OCI-LY3 (cell line): ENCODE measurements around the gene KRT222.

ENCODE experiments used
- H2AFZ ChIP-seq: fragments of 200-600, 300-600 bp; shearing (Covaris generic); 2 replicates; pipeline ENCODE4 v1.6.0; 2014; ENCODE audit warnings: antibody characterized with exemption, low read depth, low read length
- H3K27ac ChIP-seq: fragments of 200-600, 300-600 bp; sonication (generic); 2 replicates; pipeline ENCODE4 v1.5.1; 2014; ENCODE audit warnings: mild to moderate bottlenecking, low read length, moderate library complexity, mixed read lengths
- H3K27me3 ChIP-seq: fragments of 200-600, 300-600 bp; sonication (generic); 2 replicates; pipeline ENCODE4 v1.6.1; 2014; ENCODE audit warnings: low read depth, low read length, mixed read lengths
- H3K36me3 ChIP-seq: fragments of 200-600, 300-600 bp; sonication (generic); replicated peaks from 2 replicates; pipeline ENCODE3; 2014; ENCODE audit warnings: low read depth, low read length, mixed read lengths
- H3K4me1 ChIP-seq: fragments of 300-600, 200-600 bp; sonication (generic); 2 replicates; pipeline ENCODE4 v1.6.1; 2014; ENCODE audit warnings: low read length, mixed read lengths
- H3K4me2 ChIP-seq: fragments of 200-600, 300-600 bp; sonication (generic); 2 replicates; pipeline ENCODE4 v1.6.1; 2014; ENCODE audit warnings: low read length, mixed read lengths
- H3K4me3 ChIP-seq: fragments of 300-600, 200-600 bp; sonication (generic); 2 replicates; pipeline ENCODE4 v1.5.1; 2014; ENCODE audit warnings: antibody characterized with exemption, mild to moderate bottlenecking, low read length, moderate library complexity
- H3K79me2 ChIP-seq: fragments of 300-600, 200-600 bp; shearing (Covaris generic); 2 replicates; pipeline ENCODE4 v1.6.1; 2014; ENCODE audit warnings: mild to moderate bottlenecking, low read length, mixed read lengths
- H3K9ac ChIP-seq: fragments of 300-600, 200-600 bp; shearing (Covaris generic); 2 replicates; pipeline ENCODE4 v1.6.0; 2014; ENCODE audit warnings: mild to moderate bottlenecking, low read length, moderate library complexity
- H3K9me3 ChIP-seq: fragments of 200-600, 300-600 bp; shearing (Covaris generic); 2 replicates; pipeline ENCODE4 v1.6.1; 2014; ENCODE audit warnings: low read length, mixed read lengths; ENCODE audit not compliant: insufficient read depth
- H4K20me1 ChIP-seq: fragments of 200-600, 300-600 bp; sonication (generic); 2 replicates; pipeline ENCODE4 v1.6.1; 2016; ENCODE audit warnings: low read length, mixed read lengths; ENCODE audit not compliant: insufficient read depth
- EZH2phosphoT487 ChIP-seq: fragments of 200-600 bp; shearing (Covaris generic); IDR thresholded peaks from 2 replicates; pipeline ENCODE4 v1.6.1; 2018; ENCODE audit warnings: antibody characterized with exemption, mixed run types, low read depth
- TF ChIP-seq, protein P1 (sequence below): fragments of 200-600, 300-600 bp; sonication (generic); IDR thresholded peaks from 2 replicates; pipeline ENCODE4 v1.5.1; 2014; ENCODE audit warnings: antibody characterized with exemption, low read length, low read depth

The KRT222 gene

DNA sequence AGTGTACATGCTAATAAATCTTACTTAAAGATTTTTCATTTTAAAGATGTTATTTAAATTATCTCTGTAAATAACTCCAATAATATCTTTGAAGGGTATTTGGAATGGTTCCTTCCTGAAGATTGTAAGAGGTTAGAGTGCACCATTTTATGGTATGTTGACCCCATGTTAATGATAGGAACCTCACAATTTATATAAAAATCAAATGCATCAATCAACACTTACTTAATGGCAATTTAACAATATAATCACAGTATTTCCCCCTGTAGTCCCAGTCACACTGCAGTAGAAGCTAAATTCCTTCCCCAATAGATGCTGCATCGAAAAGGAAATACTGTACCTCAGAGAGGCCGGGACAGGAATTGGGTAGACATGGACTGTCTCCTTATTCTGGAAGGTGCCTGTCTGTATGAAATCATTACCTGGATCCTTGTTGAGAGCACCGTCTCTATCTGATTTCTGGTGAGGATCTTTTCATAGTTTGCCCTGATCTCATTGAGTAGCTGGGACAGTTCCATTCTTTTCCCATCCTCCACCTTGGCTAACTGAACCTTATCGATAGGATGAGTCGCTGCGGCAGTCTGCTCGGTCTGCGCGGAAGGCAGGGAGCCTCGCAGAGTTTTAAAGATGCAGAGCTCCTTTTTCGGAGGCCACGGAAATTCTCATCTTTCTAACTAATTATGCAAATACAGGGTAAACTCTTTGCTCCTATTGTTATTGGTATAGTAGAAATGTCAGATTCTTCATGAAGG lies at the start of gene KRT222:
KRT222 (minus strand) TSS at position 596 of the 752 bp plus-strand sequence; CDS start at position 518, 78 bp downstream.
- no peaks in the 10 kb centered on the region for H3K36me3 ChIP-seq
- peak within 1 kb of the TSS; percentile 64 for H3K4me3 ChIP-seq
- H3K9me3 ChIP-seq, result no peaks in the 10 kb centered on the region
- no peak within 1 kb of the TSS for H3K27ac ChIP-seq
- 0 out of 2 replicates have a peak within 1 kb of the TSS, but pooled peaks have one; percentile 44 for H2AFZ ChIP-seq
- peak within 1 kb of the TSS; percentile 59 for H3K4me2 ChIP-seq
- peaks cover 6% of the 10 kb centered on the region; the same call in 1 of the 2 replicates for H3K27me3 ChIP-seq
- H4K20me1 ChIP-seq, result no peaks in the 10 kb centered on the region
- H3K9ac ChIP-seq, result no peak within 1 kb of the TSS
- H3K4me1 ChIP-seq, result no peaks in the 10 kb centered on the region
- TF ChIP-seq EZH2phosphoT487, result no peak
- TF ChIP-seq, protein P1, sequence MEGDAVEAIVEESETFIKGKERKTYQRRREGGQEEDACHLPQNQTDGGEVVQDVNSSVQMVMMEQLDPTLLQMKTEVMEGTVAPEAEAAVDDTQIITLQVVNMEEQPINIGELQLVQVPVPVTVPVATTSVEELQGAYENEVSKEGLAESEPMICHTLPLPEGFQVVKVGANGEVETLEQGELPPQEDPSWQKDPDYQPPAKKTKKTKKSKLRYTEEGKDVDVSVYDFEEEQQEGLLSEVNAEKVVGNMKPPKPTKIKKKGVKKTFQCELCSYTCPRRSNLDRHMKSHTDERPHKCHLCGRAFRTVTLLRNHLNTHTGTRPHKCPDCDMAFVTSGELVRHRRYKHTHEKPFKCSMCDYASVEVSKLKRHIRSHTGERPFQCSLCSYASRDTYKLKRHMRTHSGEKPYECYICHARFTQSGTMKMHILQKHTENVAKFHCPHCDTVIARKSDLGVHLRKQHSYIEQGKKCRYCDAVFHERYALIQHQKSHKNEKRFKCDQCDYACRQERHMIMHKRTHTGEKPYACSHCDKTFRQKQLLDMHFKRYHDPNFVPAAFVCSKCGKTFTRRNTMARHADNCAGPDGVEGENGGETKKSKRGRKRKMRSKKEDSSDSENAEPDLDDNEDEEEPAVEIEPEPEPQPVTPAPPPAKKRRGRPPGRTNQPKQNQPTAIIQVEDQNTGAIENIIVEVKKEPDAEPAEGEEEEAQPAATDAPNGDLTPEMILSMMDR, result no peak
- H3K79me2 ChIP-seq, result no peaks in the 10 kb centered on the region

DNA sequence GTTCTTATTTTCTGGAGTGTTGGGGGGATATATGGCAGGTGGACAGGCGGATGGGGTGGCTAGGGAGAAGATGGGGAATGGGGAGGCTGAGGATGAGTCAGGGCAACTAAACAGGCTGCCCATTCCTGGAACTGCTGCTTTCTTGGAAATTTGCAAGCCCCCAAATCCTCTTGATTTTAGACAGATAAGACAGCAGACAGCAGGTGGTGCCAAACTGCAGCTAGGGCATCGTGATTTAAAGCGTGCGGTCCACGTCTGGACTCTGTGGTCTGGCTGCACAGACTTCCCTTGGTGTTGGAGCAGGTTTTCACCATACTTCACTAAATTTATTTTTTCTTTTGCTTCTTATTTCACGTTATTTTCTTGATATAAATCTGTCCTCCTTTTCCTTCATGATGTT lies 49.5 kb upstream of the KRT222 start:
- Histone ChIP-seq H2AFZ (no peak overlapping the region), H3K9me3 (no peaks in the 10 kb centered on the region), H3K27ac (no peak overlapping the region), H3K36me3 (no peaks in the 10 kb centered on the region), H3K4me3 (no peak overlapping the region), H3K4me2 (no peak overlapping the region), H4K20me1 (no peaks in the 10 kb centered on the region), H3K9ac (no peak overlapping the region), H3K79me2 (no peaks in the 10 kb centered on the region), H3K4me1 (no peaks in the 10 kb centered on the region), H3K27me3 (no peaks in the 10 kb centered on the region)
- no peak for TF ChIP-seq EZH2phosphoT487
- TF ChIP-seq, protein P1, result peak; percentile 26

DNA sequence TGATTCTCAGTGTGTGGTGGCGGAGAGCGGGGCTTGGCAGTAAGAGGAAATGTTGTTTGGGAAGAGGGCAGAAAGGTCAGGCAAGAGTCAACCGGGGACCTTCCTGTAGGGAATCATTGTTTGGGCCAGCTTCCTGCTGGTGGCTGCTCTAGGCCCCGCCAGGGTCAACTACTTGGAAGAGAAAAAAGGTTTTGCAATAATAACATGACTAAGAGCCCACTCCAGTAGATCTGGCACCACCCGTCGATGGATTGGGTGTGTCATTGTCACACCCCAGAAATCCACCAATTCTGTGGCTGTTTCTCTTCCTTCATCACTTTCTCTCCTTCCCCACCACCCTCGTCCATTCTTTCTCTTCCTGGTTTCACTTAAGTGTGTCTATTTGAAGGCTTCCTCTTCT lies 42.8 kb upstream of the KRT222 start:
- no peaks in the 10 kb centered on the region for H3K36me3 ChIP-seq
- H3K27me3 ChIP-seq, result 0 out of 2 replicates have a peak, but pooled peaks cover 3% of the 10 kb centered on the region
- no peak overlapping the region for H3K9ac ChIP-seq
- H3K9me3 ChIP-seq, result no peaks in the 10 kb centered on the region
- no peaks in the 10 kb centered on the region for H4K20me1 ChIP-seq
- H2AFZ ChIP-seq, result no peak overlapping the region
- TF ChIP-seq, protein P1, result no peak
- no peak for TF ChIP-seq EZH2phosphoT487
- no peak overlapping the region for H3K4me2 ChIP-seq
- H3K4me1 ChIP-seq, result no peaks in the 10 kb centered on the region
- H3K4me3 ChIP-seq, result no peak overlapping the region
- no peak overlapping the region for H3K27ac ChIP-seq
- H3K79me2 ChIP-seq, result no peaks in the 10 kb centered on the region

DNA sequence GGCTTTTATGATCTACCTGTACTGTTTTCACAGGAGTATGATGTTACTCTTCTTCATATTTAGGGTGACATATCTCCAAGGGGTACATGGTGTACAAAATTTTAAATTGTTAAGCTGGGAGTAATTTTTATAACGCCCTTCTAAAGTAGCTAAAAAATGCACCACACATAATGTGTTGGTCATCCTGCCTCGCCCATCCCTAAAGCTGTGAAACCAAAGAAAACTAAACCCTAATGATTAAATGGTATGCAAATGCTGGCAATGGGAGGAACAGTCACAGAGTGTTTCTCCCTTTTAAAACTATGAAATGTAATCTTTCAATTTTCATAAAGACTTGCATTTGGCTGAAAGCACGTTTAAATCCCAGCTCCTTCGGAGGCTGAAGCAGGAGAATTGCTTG lies 40.6 kb upstream of the KRT222 start:
- Histone ChIP-seq H3K9ac (no peak overlapping the region), H3K4me3 (no peak overlapping the region), H2AFZ (no peak overlapping the region), H3K9me3 (no peaks in the 10 kb centered on the region), H3K4me1 (no peaks in the 10 kb centered on the region), H3K4me2 (no peak overlapping the region), H3K79me2 (no peaks in the 10 kb centered on the region), H4K20me1 (no peaks in the 10 kb centered on the region), H3K27ac (no peak overlapping the region), H3K36me3 (no peaks in the 10 kb centered on the region), H3K27me3 (0 out of 2 replicates have a peak, but pooled peaks cover 3% of the 10 kb centered on the region)
- TF ChIP-seq, protein P1, result no peak
- TF ChIP-seq EZH2phosphoT487, result no peak
